GM12874 (cell line): Measurements from ENCODE around the gene CRISPLD2.

Experiments used
- TF ChIP-seq, protein P1 (sequence below): IDR thresholded peaks from 2 replicates; pipeline ENCODE4 v1.5.1; 2011; ENCODE audit warnings: low read depth, mild to moderate bottlenecking, control low read depth, low read length, moderate library complexity; ENCODE audit not compliant: insufficient read depth

Gene CRISPLD2

DNA sequence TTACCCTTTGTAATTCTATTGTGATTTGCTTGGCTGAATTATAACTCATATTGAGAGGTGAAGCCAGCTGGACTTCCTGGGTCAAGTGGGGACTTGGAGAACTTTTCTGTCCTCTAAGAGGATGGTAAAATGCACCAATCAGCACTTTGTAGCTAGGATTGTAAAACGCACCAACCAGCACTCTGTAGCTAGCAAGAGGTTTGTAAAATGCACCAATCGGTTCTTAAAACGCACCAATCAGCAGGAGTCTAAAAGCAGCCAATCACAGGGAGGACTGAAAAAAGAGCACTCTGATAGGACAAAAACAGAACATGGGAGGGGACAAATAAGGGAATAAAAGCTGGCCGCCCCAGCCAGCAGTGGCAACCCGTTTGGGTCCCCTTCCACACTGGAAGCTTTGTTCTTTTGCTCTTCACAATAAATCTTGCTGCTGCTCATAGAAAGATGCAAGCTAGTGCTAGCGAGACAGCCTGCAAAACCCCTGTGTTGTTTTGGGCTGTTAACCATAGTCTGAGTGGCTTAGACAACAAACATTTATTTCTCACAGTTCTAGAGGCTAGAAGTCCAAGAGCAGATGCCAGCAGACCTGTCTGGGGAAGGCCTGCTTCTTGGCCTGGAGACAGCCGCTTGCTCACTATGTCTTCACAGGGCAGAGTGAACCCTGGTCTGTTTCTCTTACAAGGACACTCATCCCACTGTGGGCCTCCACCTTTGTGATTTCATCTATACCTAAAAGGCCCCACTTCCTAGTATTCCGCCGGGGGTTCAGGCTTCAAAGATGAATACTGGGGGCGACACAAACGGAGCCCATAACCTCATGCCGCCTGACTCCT, 39.0 kb upstream of the CRISPLD2 start:
- TF ChIP-seq, protein P1, sequence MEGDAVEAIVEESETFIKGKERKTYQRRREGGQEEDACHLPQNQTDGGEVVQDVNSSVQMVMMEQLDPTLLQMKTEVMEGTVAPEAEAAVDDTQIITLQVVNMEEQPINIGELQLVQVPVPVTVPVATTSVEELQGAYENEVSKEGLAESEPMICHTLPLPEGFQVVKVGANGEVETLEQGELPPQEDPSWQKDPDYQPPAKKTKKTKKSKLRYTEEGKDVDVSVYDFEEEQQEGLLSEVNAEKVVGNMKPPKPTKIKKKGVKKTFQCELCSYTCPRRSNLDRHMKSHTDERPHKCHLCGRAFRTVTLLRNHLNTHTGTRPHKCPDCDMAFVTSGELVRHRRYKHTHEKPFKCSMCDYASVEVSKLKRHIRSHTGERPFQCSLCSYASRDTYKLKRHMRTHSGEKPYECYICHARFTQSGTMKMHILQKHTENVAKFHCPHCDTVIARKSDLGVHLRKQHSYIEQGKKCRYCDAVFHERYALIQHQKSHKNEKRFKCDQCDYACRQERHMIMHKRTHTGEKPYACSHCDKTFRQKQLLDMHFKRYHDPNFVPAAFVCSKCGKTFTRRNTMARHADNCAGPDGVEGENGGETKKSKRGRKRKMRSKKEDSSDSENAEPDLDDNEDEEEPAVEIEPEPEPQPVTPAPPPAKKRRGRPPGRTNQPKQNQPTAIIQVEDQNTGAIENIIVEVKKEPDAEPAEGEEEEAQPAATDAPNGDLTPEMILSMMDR = no peak

DNA sequence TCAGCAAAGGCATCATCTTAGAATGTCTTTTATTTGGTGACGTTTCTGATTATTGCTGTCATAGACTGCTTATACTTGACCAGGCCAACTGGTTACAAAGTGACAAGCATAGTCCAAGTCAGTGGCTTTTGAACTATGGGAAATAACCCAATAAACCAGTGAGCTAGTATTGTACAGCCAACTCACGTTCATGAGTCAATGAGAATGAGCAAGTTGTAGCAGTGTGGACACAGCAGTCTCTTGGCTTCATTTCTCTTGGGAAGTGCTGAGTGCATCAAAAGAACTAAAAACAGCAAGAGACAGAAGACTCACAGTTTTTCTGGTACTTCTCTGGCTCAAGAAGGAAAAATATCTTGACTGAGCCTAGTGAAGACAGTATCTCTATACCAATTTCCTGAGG, 36.9 kb upstream of the CRISPLD2 start:
- TF ChIP-seq, protein P1 = no peak

DNA sequence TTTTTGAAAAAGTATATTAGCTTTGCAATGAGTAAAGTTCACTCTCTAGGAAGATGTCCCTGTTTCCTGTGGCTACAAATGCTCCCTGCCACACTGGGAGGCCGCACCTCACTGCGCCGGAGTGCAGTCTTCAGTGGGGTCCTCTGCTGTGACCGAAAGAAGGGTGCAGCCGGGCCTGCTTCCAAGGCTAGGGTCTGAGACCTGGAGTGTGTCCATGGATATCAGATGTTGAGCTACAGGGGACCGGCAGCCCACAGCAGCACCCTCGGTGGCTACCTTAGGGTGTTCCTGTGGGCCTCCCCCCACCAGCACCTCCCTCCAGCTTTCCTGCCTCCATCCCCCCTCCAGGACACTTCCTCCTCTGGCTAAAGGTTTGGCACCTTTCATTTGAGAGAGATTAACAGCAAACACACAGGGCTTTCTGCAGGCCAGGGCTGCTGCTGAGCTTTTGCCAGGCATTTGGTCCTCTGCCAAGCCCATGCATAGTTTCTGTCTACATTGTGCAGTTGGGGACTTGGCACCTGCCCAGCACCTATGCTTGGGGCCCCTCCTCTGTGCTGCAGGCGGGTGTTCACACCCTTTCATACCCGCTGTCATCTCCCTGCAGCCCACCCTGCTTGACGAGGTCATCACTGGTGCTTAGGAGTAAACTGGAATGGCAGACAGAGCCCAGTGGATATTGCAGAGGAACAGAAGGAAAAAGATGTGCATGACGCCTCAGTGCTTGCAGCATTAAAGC, 33.8 kb upstream of the CRISPLD2 start:
- TF ChIP-seq, protein P1 = no peak

DNA sequence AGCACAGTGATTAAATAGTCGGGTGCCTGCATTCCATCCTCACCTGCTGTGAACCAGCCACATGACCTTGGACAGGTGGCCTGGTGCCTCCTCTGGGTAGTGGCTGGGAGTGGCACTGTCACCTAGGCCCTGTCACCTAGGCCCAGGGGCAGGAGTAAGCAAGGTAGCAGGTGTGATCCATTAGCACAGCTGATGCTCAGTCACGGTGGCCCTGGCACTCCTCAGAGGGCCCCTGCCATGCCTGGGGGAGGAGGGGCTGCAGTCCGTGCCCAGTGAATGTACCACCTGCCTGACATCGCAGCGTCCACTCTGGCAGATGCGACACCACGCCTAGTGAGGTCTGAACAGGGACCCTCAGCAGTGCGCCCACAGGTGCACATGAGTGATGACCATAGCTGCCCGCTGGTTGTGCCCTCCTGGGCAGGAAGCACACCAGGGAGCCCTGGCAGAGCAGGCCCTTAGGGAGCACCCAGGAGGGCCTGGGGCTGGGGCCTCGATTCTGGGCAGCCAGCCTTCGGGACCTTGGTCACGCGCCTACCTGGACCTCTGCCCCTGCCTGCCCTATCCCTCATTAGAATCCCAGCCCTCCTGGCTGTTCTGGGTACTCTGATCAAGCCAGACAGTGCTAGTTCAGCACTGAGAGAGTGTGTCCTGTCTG, 33.1 kb upstream of the CRISPLD2 start:
- TF ChIP-seq, protein P1 = no peak

DNA sequence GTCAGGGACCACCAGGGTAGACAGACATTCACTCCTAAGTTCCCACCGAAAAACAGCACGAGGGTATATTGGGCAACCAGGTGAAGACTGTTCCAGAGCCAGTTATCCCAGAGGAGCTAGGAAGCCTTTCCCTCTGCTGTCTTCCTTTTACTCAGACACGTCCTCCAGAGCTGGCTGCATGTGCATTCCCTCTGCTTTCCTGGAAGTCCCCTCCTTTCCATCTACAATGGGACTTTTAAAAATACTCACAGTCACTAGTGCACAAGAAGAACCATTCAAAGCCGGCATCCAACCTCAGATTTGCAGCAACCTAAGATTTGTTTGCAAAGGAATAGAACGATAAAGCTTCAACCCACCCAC, 32.5 kb upstream of the CRISPLD2 start:
- TF ChIP-seq, protein P1 = no peak

DNA sequence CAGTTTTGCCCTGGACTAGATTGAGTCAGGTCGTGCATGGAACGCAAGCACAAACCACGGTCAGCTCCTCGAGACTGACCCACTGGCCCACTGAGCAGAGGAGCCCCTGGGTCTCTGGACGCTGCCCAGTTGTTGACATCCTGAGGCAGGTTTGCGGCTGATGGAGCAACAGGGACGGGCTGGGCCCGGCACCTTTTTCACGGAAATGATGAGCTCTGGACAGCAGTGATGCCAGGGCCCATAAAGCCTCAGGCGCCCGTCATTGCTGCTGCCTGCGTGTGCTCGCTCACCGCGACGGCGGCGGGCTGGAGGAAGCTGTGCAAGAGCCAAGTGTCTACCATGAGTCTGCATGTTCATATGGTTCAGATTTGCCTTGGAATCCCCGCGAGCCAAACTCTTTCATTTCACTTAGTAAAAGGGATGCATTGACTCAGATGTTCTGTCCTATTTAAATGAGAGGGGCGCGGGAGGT, 30.8 kb upstream of the CRISPLD2 start:
- TF ChIP-seq, protein P1 = no peak

DNA sequence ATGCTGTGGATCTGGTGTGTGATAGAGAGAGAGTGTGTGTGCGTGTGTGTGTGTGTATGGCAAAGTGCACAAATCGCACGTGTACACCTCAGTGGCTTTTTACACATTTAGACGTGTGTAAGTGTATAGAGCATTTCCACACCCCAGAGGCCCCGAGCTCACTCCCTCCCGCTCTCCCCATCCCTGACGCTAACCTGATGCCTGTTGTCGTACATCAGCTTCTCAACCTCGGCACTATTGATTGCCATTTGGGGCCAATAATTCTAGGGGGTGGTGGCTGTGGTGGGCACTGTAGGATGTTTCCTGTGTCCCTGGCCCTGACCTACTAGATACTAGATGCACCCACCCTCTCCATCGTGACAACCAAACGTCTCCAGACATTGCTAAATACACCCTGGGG, 30.4 kb upstream of the CRISPLD2 start:
- TF ChIP-seq, protein P1 = no peak
